Karpas-422 (cell line): ENCODE measurements around the gene MYBPC2. TPM values are rescaled to one million over a fixed set of nuclear protein-coding genes. Genes with fewer than 3 reads are reported as not detected.
"Not testable (repeated sequence)": the region's sequence is repeated elsewhere in the genome, so short reads cannot be mapped to it uniquely, and the experiment has no call there.

Source experiments
- DNase-seq: peaks from one replicate; pipeline ENCODE4 v3.0.0-alpha.2; 2015
- H2AFZ ChIP-seq: fragments of 200-600 bp; sonication (generic); 2 replicates; pipeline ENCODE4 v1.6.1; 2014; ENCODE audit warnings: antibody characterized with exemption, low read length, mixed read lengths
- H3K27ac ChIP-seq: fragments of 200-600 bp; sonication (generic); 2 replicates; pipeline ENCODE4 v1.5.1; 2014; ENCODE audit warnings: mild to moderate bottlenecking, low read length, moderate library complexity
- H3K27me3 ChIP-seq: fragments of 200-600 bp; sonication (generic); 2 replicates; pipeline ENCODE4 v1.6.1; 2014; ENCODE audit warnings: low read length, mixed read lengths
- H3K36me3 ChIP-seq: fragments of 200-600 bp; sonication (generic); 2 replicates; pipeline ENCODE4 v1.6.1; 2014; ENCODE audit warnings: low read length, mixed read lengths; ENCODE audit not compliant: insufficient read depth
- H3K4me1 ChIP-seq: fragments of 200-600 bp; sonication (generic); 2 replicates; pipeline ENCODE4 v1.6.1; 2014; ENCODE audit warnings: mild to moderate bottlenecking, low read length, mixed read lengths
- H3K4me2 ChIP-seq: fragments of 200-600 bp; sonication (generic); 2 replicates; pipeline ENCODE4 v1.6.1; 2014; ENCODE audit warnings: low read length, low read depth, mild to moderate bottlenecking; ENCODE audit not compliant: poor library complexity, severe bottlenecking
- H3K4me3 ChIP-seq: fragments of 200-600 bp; sonication (generic); 2 replicates; pipeline ENCODE4 v1.5.1; 2014; ENCODE audit warnings: mild to moderate bottlenecking, antibody characterized with exemption, low read length, mixed read lengths
- H3K79me2 ChIP-seq: fragments of 200-600 bp; sonication (generic); 2 replicates; pipeline ENCODE4 v1.6.1; 2014; ENCODE audit warnings: mild to moderate bottlenecking, low read length, mixed read lengths
- H3K9ac ChIP-seq: fragments of 200-600 bp; sonication (generic); 2 replicates; pipeline ENCODE4 v1.6.0; 2014; ENCODE audit warnings: low read length
- H3K9me2 ChIP-seq: fragments of 200-600 bp; sonication (generic), shearing (Covaris generic); replicated peaks from 2 replicates; pipeline ENCODE4 v1.6.0; 2014; ENCODE audit warnings: mild to moderate bottlenecking, low read length, moderate library complexity; ENCODE audit not compliant: insufficient read depth
- H3K9me3 ChIP-seq: fragments of 300-700, 200-600 bp; sonication (generic); 2 replicates; pipeline ENCODE4 v1.6.1; 2014; ENCODE audit warnings: low read length, mixed read lengths
- H4K20me1 ChIP-seq: fragments of 200-600 bp; sonication (generic); 2 replicates; pipeline ENCODE4 v1.6.1; 2014; ENCODE audit warnings: mild to moderate bottlenecking, antibody characterized with exemption, low read length, low read depth; ENCODE audit not compliant: insufficient read depth
- total RNA-seq: library from RNA; depleted of rRNA; stranded (reverse); fragments of >200 nt; shearing (Covaris generic); gene quantifications from 2 replicates; pipeline ENCODE4 v1.2.3, GENCODE V29; 2014; ENCODE audit warnings: low replicate concordance

MYBPC2 gene
- total RNA-seq, 1 experiment from 2014 or later: 23.4 TPM

DNA sequence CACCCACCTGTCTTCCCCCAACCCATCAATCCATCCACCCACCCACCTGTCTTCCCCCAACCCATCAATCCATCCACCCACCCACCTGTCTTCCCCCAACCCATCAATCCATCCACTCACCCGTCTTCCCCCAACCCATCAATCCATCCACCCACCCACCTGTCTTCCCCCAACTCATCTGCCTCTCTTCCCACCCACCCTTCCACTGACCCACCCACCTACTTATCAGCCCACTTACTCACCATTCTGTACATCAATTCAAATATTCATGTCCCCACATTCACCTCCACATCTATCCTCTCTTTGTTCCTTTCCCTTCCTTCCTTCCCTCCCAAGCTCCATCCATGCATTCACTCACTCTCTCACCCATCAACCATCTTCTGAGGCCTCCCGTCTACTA, 6.4 kb downstream of the MYBPC2 start:
- H3K9me3 ChIP-seq, H3K27me3 ChIP-seq, H3K4me3 ChIP-seq, H3K79me2 ChIP-seq, H3K9ac ChIP-seq, H4K20me1 ChIP-seq, H3K36me3 ChIP-seq, H3K4me2 ChIP-seq, H3K27ac ChIP-seq, DNase-seq, H2AFZ ChIP-seq, H3K9me2 ChIP-seq: not testable (repeated sequence)
- peaks cover 18% of the 10 kb centered on the region for H3K4me1 ChIP-seq

DNA sequence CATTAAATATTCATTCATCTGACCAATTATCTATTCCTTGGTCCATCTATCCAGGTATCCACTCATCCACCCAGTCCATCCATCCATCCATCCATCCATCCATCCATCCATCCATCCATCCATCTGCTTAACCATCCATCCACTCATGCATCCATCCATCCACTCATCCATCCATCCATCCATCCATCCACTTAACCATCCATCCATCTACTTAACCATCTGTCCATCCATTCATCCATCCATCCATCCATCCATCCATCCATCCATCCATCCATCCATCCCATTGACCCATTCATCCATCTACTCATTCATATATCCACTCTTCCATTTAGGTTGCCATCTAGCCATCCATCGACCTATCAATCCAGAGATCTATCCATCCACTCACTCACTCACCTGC, 11.4 kb downstream of the MYBPC2 start:
- H3K9me2 ChIP-seq: no peaks in the 10 kb centered on the region
- peaks cover 4% of the 10 kb centered on the region; the same call in 1 of the 2 replicates for H3K36me3 ChIP-seq
- H4K20me1 ChIP-seq: no peaks in the 10 kb centered on the region
- no peak overlapping the region for H2AFZ ChIP-seq
- H3K27ac ChIP-seq: no peak overlapping the region
- no peak overlapping the region for H3K4me2 ChIP-seq
- H3K9ac ChIP-seq: no peak overlapping the region
- no peaks in the 10 kb centered on the region for H3K27me3 ChIP-seq
- no peak for DNase-seq
- no peaks in the 10 kb centered on the region for H3K79me2 ChIP-seq
- no peak overlapping the region for H3K4me3 ChIP-seq
- H3K4me1 ChIP-seq: no peaks in the 10 kb centered on the region
- H3K9me3 ChIP-seq: no peaks in the 10 kb centered on the region

DNA sequence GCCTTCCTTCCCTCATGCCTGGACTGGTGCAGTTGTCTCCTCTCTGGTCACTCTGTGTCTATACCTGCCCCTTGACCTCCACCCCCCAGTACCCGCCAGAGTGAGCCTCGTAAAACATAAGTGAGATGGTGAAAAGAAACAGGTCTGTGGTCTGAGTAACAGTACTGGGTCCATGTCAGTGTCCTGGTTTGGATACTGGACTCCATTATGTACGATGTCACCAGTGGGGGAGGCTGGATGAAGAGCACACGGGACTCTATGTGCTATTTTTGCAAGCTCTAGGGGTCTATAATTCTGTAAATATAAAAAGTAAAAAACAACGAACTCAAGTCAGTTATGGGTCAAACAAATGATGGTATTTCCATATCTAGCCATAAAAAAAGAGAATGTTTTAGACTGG, 14.4 kb downstream of the MYBPC2 start:
- Histone ChIP-seq H3K9me2 (no peaks in the 10 kb centered on the region), H3K4me3 (no peak overlapping the region), H4K20me1 (no peaks in the 10 kb centered on the region), H3K9ac (no peak overlapping the region), H2AFZ (no peak overlapping the region), H3K27ac (no peak overlapping the region), H3K4me1 (no peaks in the 10 kb centered on the region), H3K79me2 (no peaks in the 10 kb centered on the region), H3K4me2 (no peak overlapping the region), H3K36me3 (peaks cover 4% of the 10 kb centered on the region; the same call in 1 of the 2 replicates), H3K27me3 (no peaks in the 10 kb centered on the region), H3K9me3 (no peaks in the 10 kb centered on the region)
- no peak for DNase-seq

DNA sequence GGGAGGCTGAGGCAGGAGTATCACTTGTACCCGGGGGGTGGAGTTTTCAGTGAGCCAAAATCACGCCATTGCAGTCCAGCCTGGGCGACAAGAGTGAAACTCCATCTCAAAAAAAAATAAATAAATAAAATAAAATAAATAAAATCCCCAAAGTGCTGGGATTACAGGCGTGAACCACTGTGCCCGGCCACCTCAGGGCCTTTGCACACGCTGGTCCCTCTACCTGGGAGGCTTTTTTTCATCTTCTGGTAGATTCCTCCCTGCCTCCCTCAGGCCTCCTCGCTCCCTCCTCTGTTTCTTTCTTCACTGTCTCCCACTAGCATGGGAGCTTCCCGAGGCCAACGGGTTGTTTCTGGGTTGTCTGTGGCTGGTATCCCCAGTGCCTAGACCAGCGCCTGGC, 15.1 kb downstream of the MYBPC2 start:
- H3K4me1 ChIP-seq: no peaks in the 10 kb centered on the region
- no peaks in the 10 kb centered on the region for H3K79me2 ChIP-seq
- no peak overlapping the region for H3K4me2 ChIP-seq
- H3K4me3 ChIP-seq: no peak overlapping the region
- no peak overlapping the region for H3K9ac ChIP-seq
- no peaks in the 10 kb centered on the region for H3K9me2 ChIP-seq
- peaks cover 4% of the 10 kb centered on the region; the same call in 1 of the 2 replicates for H3K36me3 ChIP-seq
- no peaks in the 10 kb centered on the region for H4K20me1 ChIP-seq
- H2AFZ ChIP-seq: no peak overlapping the region
- H3K27me3 ChIP-seq: no peaks in the 10 kb centered on the region
- H3K9me3 ChIP-seq: no peaks in the 10 kb centered on the region
- DNase-seq: no peak
- H3K27ac ChIP-seq: no peak overlapping the region

DNA sequence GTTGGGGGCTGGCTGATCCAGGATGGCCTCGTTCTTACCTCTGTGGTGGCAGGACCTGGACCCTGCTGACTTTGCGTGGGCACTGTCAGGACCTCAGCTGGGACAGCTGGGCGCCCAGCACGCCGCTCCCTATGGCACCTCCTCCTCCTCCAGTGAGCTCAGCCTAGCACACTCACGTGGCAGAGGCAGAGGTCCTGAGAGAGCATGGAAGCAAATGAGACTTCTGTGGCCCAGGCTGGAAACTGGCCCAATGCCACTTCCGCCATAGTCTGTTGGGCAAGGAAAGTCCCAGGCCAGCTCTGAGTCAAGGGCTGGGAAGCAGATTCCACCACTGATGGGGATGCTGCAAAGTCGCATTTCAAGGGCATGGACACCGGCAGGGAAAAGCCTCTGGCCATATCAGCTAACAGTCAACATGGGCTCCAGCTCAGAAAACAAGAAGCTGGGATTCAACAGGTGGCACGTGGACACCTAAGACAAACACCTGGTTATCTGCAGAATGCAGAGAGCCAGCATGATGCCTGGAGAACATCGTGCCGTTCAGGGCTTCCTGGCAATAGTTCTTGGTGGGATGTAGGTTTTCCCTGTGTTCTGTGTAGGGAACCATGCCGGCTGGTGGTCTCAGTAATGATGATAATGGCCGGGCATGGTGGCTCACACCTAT, 16.7 kb downstream of the MYBPC2 start:
- Histone ChIP-seq H3K4me2 (no peak overlapping the region), H3K27ac (no peak overlapping the region), H3K79me2 (no peaks in the 10 kb centered on the region), H2AFZ (no peak overlapping the region), H3K9me3 (no peaks in the 10 kb centered on the region), H3K27me3 (no peaks in the 10 kb centered on the region), H3K9me2 (no peaks in the 10 kb centered on the region), H3K36me3 (peaks cover 4% of the 10 kb centered on the region; the same call in 1 of the 2 replicates), H3K4me1 (no peaks in the 10 kb centered on the region), H3K4me3 (no peak overlapping the region), H3K9ac (no peak overlapping the region), H4K20me1 (no peaks in the 10 kb centered on the region)
- no peak for DNase-seq

DNA sequence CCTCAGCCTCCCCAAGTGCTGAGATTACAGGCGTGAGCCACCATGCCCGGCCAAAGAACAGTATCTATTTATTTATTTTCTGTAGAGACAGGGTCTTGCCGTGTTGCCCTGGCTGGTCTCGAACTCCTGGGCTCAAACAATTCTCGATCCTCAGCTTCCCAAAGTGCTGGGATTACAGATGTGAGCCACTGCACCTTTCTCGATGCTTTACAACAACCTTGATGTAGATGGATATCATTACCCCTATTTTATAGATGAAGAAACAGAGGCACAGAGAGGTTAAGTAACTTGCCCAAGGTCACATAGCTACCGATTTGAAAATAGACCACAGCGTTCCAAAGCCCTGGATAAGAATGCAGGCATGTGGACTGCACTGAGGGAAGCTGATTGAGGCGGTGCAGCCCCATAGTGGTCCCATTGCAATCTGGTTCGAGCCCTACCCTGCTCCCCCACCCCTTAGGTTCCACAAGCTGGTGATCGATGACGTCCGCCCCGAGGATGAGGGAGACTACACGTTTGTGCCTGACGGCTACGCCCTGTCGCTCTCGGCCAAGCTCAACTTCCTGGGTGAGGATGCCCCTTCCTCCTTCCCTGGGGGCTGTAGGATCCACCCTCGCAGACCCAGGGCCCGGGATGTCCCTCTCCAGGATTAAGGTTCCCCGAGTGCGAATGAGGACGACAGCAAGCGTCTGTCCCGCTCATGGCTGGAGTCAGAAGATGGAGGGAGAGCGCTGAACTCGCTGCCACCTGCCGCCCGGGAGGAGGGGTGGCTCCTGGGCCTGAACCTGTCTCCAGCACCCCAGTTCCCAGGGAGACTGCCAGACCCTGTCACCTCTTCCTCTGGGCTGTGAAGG, 17.9 kb downstream of the MYBPC2 start:
- Histone ChIP-seq H3K9ac (no peak overlapping the region), H3K4me2 (no peak overlapping the region), H3K36me3 (peaks cover 4% of the 10 kb centered on the region; the same call in 1 of the 2 replicates), H3K27me3 (no peaks in the 10 kb centered on the region), H3K27ac (no peak overlapping the region), H3K4me1 (no peaks in the 10 kb centered on the region), H3K4me3 (no peak overlapping the region), H3K9me2 (no peaks in the 10 kb centered on the region), H3K9me3 (no peaks in the 10 kb centered on the region), H3K79me2 (no peaks in the 10 kb centered on the region), H4K20me1 (no peaks in the 10 kb centered on the region), H2AFZ (no peak overlapping the region)
- DNase-seq: no peak

DNA sequence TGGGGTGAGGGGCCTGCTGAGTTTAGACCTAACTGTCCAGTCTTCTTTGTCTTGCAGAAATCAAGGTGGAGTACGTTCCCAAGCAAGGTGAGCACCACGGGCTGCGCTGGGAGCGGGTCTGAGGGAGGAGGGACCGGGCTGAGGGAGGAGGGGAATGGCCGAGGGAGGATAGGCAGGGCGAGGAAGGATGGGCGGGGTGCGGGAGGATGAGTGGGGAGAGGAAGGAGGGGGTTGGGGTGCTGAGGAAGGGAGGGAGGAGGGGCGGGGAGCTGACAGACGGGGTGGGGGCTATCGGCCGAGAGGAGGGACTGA, 18.5 kb downstream of the MYBPC2 start:
- Histone ChIP-seq H3K4me1 (no peaks in the 10 kb centered on the region), H3K9ac (no peak overlapping the region), H3K36me3 (peaks cover 4% of the 10 kb centered on the region; the same call in 1 of the 2 replicates), H3K4me2 (no peak overlapping the region), H2AFZ (no peak overlapping the region), H3K4me3 (no peak overlapping the region), H3K9me2 (no peaks in the 10 kb centered on the region), H3K9me3 (no peaks in the 10 kb centered on the region), H3K27ac (no peak overlapping the region), H3K79me2 (no peaks in the 10 kb centered on the region), H4K20me1 (no peaks in the 10 kb centered on the region), H3K27me3 (no peaks in the 10 kb centered on the region)
- no peak for DNase-seq

DNA sequence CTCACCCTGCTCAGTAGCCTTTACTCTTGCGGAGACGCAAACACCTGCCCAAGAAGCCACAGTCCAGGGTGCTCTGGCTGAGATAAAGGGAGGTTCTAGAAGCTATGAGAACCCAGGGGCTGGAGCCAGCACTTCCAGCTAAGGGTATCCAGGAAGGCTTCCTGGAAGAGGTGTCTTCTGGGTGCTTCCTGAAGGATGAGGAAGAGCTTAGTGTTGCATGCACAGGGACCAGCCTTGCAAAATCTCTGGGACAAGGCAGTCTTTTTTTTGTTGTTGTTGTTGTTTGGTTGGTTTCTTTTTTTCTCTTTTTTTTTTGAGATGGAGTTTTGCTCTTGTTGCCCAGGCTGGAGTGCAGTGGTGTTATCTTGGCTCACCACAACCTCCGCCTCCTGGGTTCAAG, 20.6 kb downstream of the MYBPC2 start:
- H3K4me3 ChIP-seq: no peak overlapping the region
- H3K4me2 ChIP-seq: no peak overlapping the region
- H2AFZ ChIP-seq: no peak overlapping the region
- H3K79me2 ChIP-seq: no peaks in the 10 kb centered on the region
- no peak for DNase-seq
- no peaks in the 10 kb centered on the region for H3K9me3 ChIP-seq
- no peak overlapping the region for H3K27ac ChIP-seq
- no peak overlapping the region for H3K9ac ChIP-seq
- peaks cover under 1% of the 10 kb centered on the region; the same call in 1 of the 2 replicates for H3K36me3 ChIP-seq
- H3K27me3 ChIP-seq: no peaks in the 10 kb centered on the region
- H4K20me1 ChIP-seq: no peaks in the 10 kb centered on the region
- H3K4me1 ChIP-seq: no peaks in the 10 kb centered on the region
- H3K9me2 ChIP-seq: no peaks in the 10 kb centered on the region
